Activated naive CD8-positive, alpha-beta T cell (primary cell): ENCODE results near the gene GNAI1.

Experiments
- H3K27ac Mint-ChIP-seq: one replicate; pipeline ENCODE4 v1.8.0; 2021; ENCODE audit warnings: mixed read lengths
- H3K27me3 Mint-ChIP-seq: one replicate; pipeline ENCODE4 v1.8.0; 2021; ENCODE audit warnings: mixed read lengths
- H3K36me3 Mint-ChIP-seq: one replicate; pipeline ENCODE4 v1.8.0; 2021; ENCODE audit warnings: mixed read lengths
- H3K4me1 Mint-ChIP-seq: one replicate; pipeline ENCODE4 v1.8.0; 2021; ENCODE audit warnings: low read depth, mixed read lengths
- H3K4me3 Mint-ChIP-seq: one replicate; pipeline ENCODE4 v1.8.0; 2021; ENCODE audit warnings: mild to moderate bottlenecking, mixed read lengths
- H3K9me3 Mint-ChIP-seq: one replicate; pipeline ENCODE4 v1.8.0; 2021; ENCODE audit warnings: low read depth, mixed read lengths

Gene GNAI1

DNA sequence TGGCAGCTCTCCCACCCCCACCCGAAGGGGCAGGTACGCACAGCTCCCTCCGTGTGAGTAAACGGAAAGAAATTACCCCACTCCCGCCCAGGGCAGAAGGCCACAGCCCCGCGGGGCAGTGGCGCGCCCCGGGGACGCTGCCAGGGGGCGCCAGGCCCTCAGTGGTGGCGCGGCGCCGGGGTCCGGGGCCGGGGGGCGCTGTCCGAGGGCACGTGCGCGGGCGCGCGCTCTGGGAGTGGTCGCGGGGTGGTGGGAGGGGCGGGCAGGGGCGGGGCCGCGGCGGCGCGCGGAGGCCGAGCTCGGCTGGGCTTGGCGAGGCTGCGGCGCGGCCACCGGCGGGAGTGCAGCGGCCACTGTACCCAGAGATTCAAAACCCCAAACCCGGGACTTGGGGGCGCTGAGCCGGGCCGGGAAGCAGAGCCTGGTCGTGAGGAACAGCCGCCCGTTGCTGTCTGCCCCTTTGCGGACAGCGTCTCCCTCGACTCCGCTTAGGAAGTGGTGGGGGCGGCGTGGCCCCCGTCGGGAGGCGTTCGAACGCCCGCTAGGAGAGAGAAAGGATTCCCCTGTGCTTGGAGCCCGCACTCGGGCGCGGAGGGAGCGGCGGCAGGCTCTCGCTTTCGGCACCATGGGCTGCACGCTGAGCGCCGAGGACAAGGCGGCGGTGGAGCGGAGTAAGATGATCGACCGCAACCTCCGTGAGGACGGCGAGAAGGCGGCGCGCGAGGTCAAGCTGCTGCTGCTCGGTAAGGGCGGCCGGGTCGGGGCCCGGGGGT lies at the start of gene GNAI1:
Gene GNAI1 (plus strand): TSS at position 296 of the 773 bp plus-strand sequence. CDS start 330 bp downstream, at position 626.
- Mint-ChIP-seq H3K4me1 (peaks cover 35% of the 10 kb centered on the region), H3K36me3 (no peaks in the 10 kb centered on the region), H3K9me3 (no peaks in the 10 kb centered on the region), H3K4me3 (peak within 1 kb of the TSS; percentile 88), H3K27ac (peak within 1 kb of the TSS; percentile 75), H3K27me3 (peaks cover 14% of the 10 kb centered on the region)

- Mint-ChIP-seq H3K9me3 (no peaks in the 10 kb centered on the region), H3K36me3 (no peaks in the 10 kb centered on the region), H3K4me1 (no peaks in the 10 kb centered on the region), H3K4me3 (no peak overlapping the region), H3K27me3 (no peaks in the 10 kb centered on the region), H3K27ac (no peak overlapping the region)
Measured at GRCh38 chr7:80087051-80087770, 47.4 kb upstream of the GNAI1 start.

- no peaks in the 10 kb centered on the region for H3K4me1 Mint-ChIP-seq
- H3K4me3 Mint-ChIP-seq = no peak overlapping the region
- H3K9me3 Mint-ChIP-seq = no peaks in the 10 kb centered on the region
- H3K27me3 Mint-ChIP-seq = no peaks in the 10 kb centered on the region
- H3K27ac Mint-ChIP-seq = no peak overlapping the region
- H3K36me3 Mint-ChIP-seq = no peaks in the 10 kb centered on the region
Measured at GRCh38 chr7:80087771-80088170, 46.9 kb upstream of the GNAI1 start.

DNA sequence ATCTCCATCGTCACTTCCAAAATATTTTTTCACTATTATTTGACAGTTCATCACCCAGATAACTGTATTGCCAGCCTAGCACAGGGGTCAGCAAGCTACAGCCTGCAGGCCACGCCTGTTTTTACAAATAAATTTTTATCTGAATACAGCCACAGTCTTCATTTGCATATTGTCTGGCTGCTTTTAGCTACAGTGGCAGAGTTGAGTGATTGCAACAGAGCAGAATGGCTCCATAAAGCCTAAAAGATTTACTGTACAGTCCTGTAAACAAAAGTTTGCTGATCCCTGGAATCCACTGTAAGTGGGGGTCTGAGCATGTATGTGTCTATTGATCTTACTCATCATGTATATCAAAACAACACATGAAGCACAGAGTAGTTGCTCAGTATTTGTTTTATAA lies 45.9 kb upstream of the GNAI1 start:
- no peak overlapping the region for H3K27ac Mint-ChIP-seq
- no peaks in the 10 kb centered on the region for H3K4me1 Mint-ChIP-seq
- H3K9me3 Mint-ChIP-seq = no peaks in the 10 kb centered on the region
- no peaks in the 10 kb centered on the region for H3K36me3 Mint-ChIP-seq
- H3K4me3 Mint-ChIP-seq = no peak overlapping the region
- H3K27me3 Mint-ChIP-seq = no peaks in the 10 kb centered on the region

- no peak overlapping the region for H3K27ac Mint-ChIP-seq
- H3K4me1 Mint-ChIP-seq = no peaks in the 10 kb centered on the region
- H3K9me3 Mint-ChIP-seq = no peaks in the 10 kb centered on the region
- H3K36me3 Mint-ChIP-seq = no peaks in the 10 kb centered on the region
- H3K4me3 Mint-ChIP-seq = no peak overlapping the region
- H3K27me3 Mint-ChIP-seq = no peaks in the 10 kb centered on the region
Measured at GRCh38 chr7:80089366-80089765, 45.3 kb upstream of the GNAI1 start.

GRCh38 chr7:80093349-80093748 lies 41.3 kb upstream of the GNAI1 start:
- Mint-ChIP-seq H3K27ac (no peak overlapping the region), H3K27me3 (no peaks in the 10 kb centered on the region), H3K4me3 (no peak overlapping the region), H3K4me1 (no peaks in the 10 kb centered on the region), H3K9me3 (no peaks in the 10 kb centered on the region), H3K36me3 (no peaks in the 10 kb centered on the region)

GRCh38 chr7:80095545-80095944 lies 39.1 kb upstream of the GNAI1 start:
- Mint-ChIP-seq H3K27ac (no peak overlapping the region), H3K36me3 (no peaks in the 10 kb centered on the region), H3K4me1 (no peaks in the 10 kb centered on the region), H3K9me3 (no peaks in the 10 kb centered on the region), H3K4me3 (no peak overlapping the region), H3K27me3 (no peaks in the 10 kb centered on the region)

GRCh38 chr7:80097756-80098155 lies 36.9 kb upstream of the GNAI1 start:
- H3K27ac Mint-ChIP-seq = no peak overlapping the region
- H3K9me3 Mint-ChIP-seq = no peaks in the 10 kb centered on the region
- no peaks in the 10 kb centered on the region for H3K27me3 Mint-ChIP-seq
- H3K4me3 Mint-ChIP-seq = no peak overlapping the region
- no peaks in the 10 kb centered on the region for H3K36me3 Mint-ChIP-seq
- no peaks in the 10 kb centered on the region for H3K4me1 Mint-ChIP-seq

- Mint-ChIP-seq H3K27ac (no peak overlapping the region), H3K36me3 (no peaks in the 10 kb centered on the region), H3K4me1 (no peaks in the 10 kb centered on the region), H3K9me3 (no peaks in the 10 kb centered on the region), H3K4me3 (no peak overlapping the region), H3K27me3 (no peaks in the 10 kb centered on the region)
Measured at GRCh38 chr7:80098795-80099194, 35.8 kb upstream of the GNAI1 start.

DNA sequence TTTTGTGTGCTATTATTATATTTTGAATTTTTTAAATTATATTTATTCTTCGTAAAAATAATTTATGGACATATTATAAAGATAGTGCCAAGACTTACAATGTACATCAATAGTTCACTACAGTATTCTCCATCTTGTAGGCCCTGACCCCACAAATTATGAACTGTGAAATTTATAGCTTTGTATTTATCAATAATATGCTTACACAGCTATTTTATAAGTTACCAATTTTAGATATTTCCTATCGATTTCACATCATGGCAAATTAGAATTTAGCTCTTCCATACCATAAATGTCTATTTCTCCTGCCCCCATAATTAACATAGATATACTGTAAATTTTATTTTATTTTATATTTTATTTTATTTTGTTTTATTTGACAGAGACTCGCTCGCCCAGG lies 34.4 kb upstream of the GNAI1 start:
- Mint-ChIP-seq H3K9me3 (no peaks in the 10 kb centered on the region), H3K4me3 (no peak overlapping the region), H3K27ac (no peak overlapping the region), H3K27me3 (no peaks in the 10 kb centered on the region), H3K36me3 (no peaks in the 10 kb centered on the region), H3K4me1 (peaks cover 2% of the 10 kb centered on the region)

GRCh38 chr7:80105701-80106408 lies 28.8 kb upstream of the GNAI1 start:
- H3K27ac Mint-ChIP-seq = no peak overlapping the region
- peaks cover 27% of the 10 kb centered on the region for H3K4me1 Mint-ChIP-seq
- no peak overlapping the region for H3K4me3 Mint-ChIP-seq
- no peaks in the 10 kb centered on the region for H3K36me3 Mint-ChIP-seq
- H3K9me3 Mint-ChIP-seq = no peaks in the 10 kb centered on the region
- H3K27me3 Mint-ChIP-seq = no peaks in the 10 kb centered on the region

GRCh38 chr7:80106498-80107113 lies 28.0 kb upstream of the GNAI1 start:
- peak overlapping the region; percentile 44 for H3K4me3 Mint-ChIP-seq
- H3K36me3 Mint-ChIP-seq = no peaks in the 10 kb centered on the region
- peak overlapping the region; percentile 46 for H3K27ac Mint-ChIP-seq
- H3K9me3 Mint-ChIP-seq = no peaks in the 10 kb centered on the region
- H3K27me3 Mint-ChIP-seq = no peaks in the 10 kb centered on the region
- H3K4me1 Mint-ChIP-seq = peaks cover 27% of the 10 kb centered on the region

GRCh38 chr7:80107278-80107677 lies 27.4 kb upstream of the GNAI1 start:
- H3K4me1 Mint-ChIP-seq = peaks cover 27% of the 10 kb centered on the region
- H3K27ac Mint-ChIP-seq = no peak overlapping the region
- H3K9me3 Mint-ChIP-seq = no peaks in the 10 kb centered on the region
- no peak overlapping the region for H3K4me3 Mint-ChIP-seq
- no peaks in the 10 kb centered on the region for H3K36me3 Mint-ChIP-seq
- H3K27me3 Mint-ChIP-seq = no peaks in the 10 kb centered on the region

GRCh38 chr7:80110376-80110775 lies 24.3 kb upstream of the GNAI1 start:
- no peak overlapping the region for H3K4me3 Mint-ChIP-seq
- H3K27ac Mint-ChIP-seq = no peak overlapping the region
- H3K9me3 Mint-ChIP-seq = no peaks in the 10 kb centered on the region
- no peaks in the 10 kb centered on the region for H3K27me3 Mint-ChIP-seq
- no peaks in the 10 kb centered on the region for H3K36me3 Mint-ChIP-seq
- H3K4me1 Mint-ChIP-seq = peaks cover 23% of the 10 kb centered on the region

- no peak overlapping the region for H3K4me3 Mint-ChIP-seq
- no peaks in the 10 kb centered on the region for H3K36me3 Mint-ChIP-seq
- H3K27me3 Mint-ChIP-seq = peaks cover 2% of the 10 kb centered on the region
- H3K9me3 Mint-ChIP-seq = no peaks in the 10 kb centered on the region
- no peaks in the 10 kb centered on the region for H3K4me1 Mint-ChIP-seq
- no peak overlapping the region for H3K27ac Mint-ChIP-seq
Measured at GRCh38 chr7:80114159-80114558, 20.5 kb upstream of the GNAI1 start.
